Uterus (tissue), 2 donors: ENCODE results near the gene TMEM92.

Experiments used
- CTCF ChIP-seq, 4 experiments: fragments of 200-600 bp in 2 of 4; fragments of 450-650 bp in 2 of 4; sonication (generic) in 2 of 4; IDR thresholded peaks; one replicate each; pipeline ENCODE4 v1.5.1; 2016 to 2019; ENCODE audit warnings: antibody characterized with exemption in 4 of 4, mild to moderate bottlenecking in 2 of 4, moderate library complexity in 1 of 4
- POLR2A ChIP-seq, 2 donors: fragments of 450-650 bp; IDR thresholded peaks; one replicate each; pipeline ENCODE4 v1.6.1; 2016; ENCODE audit warnings: antibody characterized with exemption in 2 of 2, mild to moderate bottlenecking in 1 of 2, moderate library complexity in 1 of 2

- TF ChIP-seq CTCF (IDR thresholded peaks at IDR 0.05) (no peak), POLR2A (IDR thresholded peaks at IDR 0.05) (no peak)
These were observed 51.6 kb downstream of the TMEM92 start for GRCh38 chr17:50325906-50326305.
